GM19452 (cell line): ENCODE measurements around the gene SPDYE2B.
"Not testable (repeated sequence)": the region's sequence is repeated elsewhere in the genome, so short reads cannot be mapped to it uniquely, and the experiment has no call there.

Experiments used
- ATAC-seq: cut with Tn5 transposase; IDR thresholded peaks from one replicate; pipeline ENCODE4 v1.9.1; 2021; ENCODE audit not compliant: unreplicated experiment

Gene SPDYE2B

GRCh38 chr7:102649924-102650323 lies at the start of gene SPDYE2B:
Gene SPDYE2B, plus strand, starts transcription at chr7:102650319. Its CDS starts 2,030 bp downstream, at chr7:102652349.
- not testable (repeated sequence) for ATAC-seq

DNA sequence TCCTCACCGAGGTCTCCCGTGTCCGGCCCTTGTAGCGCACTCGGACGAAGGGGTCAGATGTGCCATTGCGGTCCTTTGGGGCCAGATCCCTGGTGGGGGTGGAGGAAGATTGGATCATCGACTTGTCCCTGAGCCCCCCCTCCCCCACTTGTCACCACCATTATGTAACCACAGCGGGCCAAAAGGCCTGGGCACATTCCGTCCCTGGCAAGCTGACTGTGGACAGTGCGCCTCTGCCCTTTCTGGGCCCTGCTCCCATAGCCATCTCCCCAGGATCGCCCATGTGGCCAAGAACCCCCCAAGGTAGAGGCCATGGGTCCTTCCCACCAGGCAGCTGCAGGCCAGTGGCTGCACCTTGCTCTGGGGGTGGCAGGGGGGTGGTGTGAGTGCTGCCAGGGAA lies 47.8 kb upstream of the SPDYE2B start:
- ATAC-seq = not testable (repeated sequence)

- ATAC-seq = not testable (repeated sequence)
Measured at GRCh38 chr7:102604431-102605145, 45.5 kb upstream of the SPDYE2B start.

DNA sequence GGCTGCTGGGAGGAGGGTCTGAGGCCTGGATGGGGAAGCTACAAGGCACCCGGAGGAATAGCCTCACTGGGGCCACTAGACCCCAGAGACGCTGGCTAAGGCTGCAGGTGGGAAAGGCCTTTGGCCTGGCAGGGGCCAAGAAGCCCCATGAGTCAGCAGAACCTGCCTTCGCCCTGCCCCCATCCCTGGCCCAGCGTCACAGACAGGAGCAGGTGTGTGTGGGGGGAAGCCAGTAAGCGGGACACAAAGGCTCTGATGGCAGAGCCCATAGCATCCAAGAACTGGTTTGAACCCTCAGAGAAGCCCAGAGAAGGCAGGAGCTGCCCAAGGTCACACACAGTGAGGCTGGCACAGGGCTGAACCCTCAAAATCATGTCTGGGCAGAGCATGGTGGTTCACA lies 43.3 kb upstream of the SPDYE2B start:
- not testable (repeated sequence) for ATAC-seq

GRCh38 chr7:102609734-102610133 lies 40.4 kb upstream of the SPDYE2B start:
- ATAC-seq = not testable (repeated sequence)

DNA sequence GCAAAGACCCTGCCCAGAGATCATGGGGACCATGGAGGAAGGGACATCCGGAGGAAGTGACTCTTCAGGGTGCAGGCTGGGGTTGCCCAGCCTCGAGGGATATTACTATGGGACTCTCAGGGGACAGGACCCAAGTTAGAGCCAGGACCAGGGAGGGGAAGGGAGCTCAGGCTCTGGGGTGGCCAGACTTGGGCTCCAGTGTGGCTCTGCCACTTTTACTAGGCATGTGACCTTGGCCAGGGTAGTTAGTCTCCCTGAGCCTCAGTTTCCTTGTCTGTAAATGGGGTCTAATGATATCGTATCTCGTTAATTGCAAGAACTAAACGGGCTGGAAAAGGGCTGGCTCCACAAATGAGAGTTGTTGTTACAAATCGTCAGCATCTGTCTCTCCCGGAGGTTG lies 39.7 kb upstream of the SPDYE2B start:
- not testable (repeated sequence) for ATAC-seq

- ATAC-seq = peak; percentile 37
Measured at GRCh38 chr7:102611013-102611674, 39.0 kb upstream of the SPDYE2B start.

DNA sequence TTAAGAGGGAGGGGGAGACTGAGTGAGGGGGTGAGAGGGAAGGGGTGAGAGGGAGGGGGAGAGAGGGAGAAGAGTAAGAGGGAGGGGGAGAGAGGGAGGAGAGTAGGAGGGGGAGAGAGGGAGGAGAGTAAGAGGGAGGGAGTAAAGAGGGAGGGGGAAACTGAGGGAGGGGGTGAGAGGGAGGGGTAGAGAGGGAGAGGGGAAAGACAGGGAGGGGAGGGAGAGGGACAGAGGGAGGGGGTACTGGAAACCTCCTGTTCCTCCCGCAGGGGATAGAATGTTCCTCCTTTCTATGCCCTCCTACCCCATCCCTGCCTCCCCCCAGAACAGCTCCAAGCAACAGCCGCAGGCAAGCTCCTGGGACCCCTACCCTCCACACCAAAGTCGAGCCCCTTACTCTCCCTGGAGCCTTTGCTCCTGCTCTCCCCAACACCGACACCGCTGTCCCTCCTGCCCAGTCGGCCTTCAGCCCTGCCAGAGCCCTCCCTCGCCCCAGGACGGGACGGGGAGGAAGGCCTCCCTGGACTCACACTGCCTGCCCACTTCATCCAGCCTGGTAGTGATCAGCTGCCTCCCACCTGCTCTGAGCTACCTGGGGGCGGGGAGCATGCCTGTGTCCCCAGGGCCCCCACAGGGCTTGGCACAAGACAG lies 38.3 kb upstream of the SPDYE2B start:
- not testable (repeated sequence) for ATAC-seq

DNA sequence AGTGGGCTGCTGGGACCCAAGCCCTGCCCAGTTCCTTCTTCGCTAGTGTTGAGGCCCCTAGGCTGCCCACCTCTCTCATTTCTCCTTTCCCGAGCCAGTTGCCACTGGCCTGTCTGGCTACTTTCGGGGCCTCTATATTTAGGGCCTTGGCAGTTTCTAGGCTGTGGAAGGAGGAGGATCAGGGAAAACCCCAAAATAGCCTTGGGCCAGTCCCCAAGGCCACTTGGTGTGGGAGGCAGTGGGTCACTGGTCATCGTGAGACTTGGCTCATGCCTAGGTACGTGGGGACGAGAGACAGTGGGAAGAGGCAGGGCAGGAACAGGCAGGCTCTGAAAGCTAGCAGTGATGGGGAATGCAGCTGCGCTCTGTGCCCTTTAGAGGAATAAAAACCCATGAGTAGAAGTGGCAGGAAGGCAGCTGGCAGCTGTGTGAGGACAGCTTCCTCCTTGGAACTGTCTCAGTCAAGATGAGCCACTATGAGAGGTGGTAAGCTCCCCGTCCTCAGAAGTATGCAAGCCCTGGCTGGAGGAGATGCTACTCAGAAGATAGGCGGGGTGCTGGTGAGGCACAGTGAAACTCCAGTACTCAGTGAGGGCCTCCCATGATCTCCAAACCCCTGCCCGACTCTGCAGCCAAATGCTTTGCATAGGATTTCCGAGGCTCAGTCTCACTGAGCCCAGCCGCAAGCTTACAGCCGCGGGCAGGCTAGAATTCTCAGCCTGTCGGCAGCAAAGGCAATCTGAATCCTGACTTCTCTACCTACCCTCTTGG lies 36.4 kb upstream of the SPDYE2B start:
- ATAC-seq = peak; percentile 65

DNA sequence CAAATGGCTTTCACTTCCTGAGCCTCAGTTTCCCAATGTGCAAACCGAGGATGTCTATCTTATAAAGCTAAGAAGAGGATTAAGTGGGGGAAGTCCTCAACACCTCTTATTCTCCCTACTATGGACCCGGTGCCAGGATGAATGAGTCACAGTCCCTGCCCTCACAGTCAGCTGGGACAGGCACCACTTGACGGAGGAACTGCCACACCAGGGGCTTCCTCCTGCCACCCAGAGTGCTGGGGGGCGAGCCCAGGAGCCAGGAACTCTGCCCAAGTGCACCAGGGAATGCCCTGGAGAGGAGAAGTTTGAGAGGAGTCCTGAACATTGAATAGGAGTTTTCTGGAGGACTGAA lies 35.8 kb upstream of the SPDYE2B start:
- ATAC-seq = peak; percentile 28

- not testable (repeated sequence) for ATAC-seq
Measured at GRCh38 chr7:102614873-102615272, 35.2 kb upstream of the SPDYE2B start.

GRCh38 chr7:102615930-102616329 lies 34.2 kb upstream of the SPDYE2B start:
- ATAC-seq = not testable (repeated sequence)

DNA sequence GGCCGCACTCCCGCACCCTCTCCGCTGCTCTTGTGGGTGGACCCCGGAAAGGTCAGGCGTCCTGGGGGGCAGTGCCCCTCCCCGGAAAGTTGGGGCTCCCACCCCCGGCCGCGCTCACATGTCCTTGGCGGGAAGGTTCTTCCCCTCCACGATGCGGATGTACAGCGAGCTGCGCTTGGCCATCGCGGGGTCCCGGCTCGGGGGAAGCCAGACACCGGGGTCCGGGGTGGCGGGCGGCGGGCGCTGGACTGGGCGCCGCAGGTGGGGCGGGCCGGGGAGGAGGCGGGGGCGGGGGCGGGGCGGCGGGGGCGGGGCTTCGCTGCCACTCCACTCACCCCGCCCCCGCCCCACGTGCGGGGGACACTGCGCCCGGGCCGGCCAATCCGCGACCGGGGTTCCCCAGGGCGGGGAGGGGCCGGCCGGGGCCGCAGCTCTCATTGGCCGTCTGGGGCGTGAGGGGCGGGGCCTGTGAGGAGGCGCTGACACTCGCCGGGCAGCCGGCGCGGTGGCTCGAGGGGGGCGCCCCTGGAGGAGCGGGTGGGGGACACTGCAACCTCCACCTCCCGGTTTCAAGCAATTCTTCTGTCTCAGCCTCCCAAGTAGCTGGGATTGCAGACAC lies 33.5 kb upstream of the SPDYE2B start, which contains the start of gene RASA4:
TSS of gene RASA4 (minus strand) at position 250 of the 619 bp plus-strand sequence. CDS start at position 183, 67 bp downstream.
- peak; percentile 68 for ATAC-seq

GRCh38 chr7:102618122-102618521 lies 32.0 kb upstream of the SPDYE2B start:
- ATAC-seq = not testable (repeated sequence)

GRCh38 chr7:102627271-102627904 lies 22.7 kb upstream of the SPDYE2B start:
- not testable (repeated sequence) for ATAC-seq

GRCh38 chr7:102630622-102631021 lies 19.5 kb upstream of the SPDYE2B start:
- not testable (repeated sequence) for ATAC-seq

GRCh38 chr7:102634299-102634698 lies 15.8 kb upstream of the SPDYE2B start:
- not testable (repeated sequence) for ATAC-seq

GRCh38 chr7:102635354-102635753 lies 14.8 kb upstream of the SPDYE2B start:
- ATAC-seq = not testable (repeated sequence)

- not testable (repeated sequence) for ATAC-seq
Measured at GRCh38 chr7:102636956-102637355, 13.2 kb upstream of the SPDYE2B start.

GRCh38 chr7:102638848-102639247 lies 11.3 kb upstream of the SPDYE2B start:
- ATAC-seq = not testable (repeated sequence)
